GM18858 (cell line): ENCODE measurements around the gene PPFIA4.

Experiments
- ATAC-seq: cut with Tn5 transposase; IDR thresholded peaks from one replicate; pipeline ENCODE4 v1.9.1; 2021; ENCODE audit not compliant: unreplicated experiment

PPFIA4 gene

DNA sequence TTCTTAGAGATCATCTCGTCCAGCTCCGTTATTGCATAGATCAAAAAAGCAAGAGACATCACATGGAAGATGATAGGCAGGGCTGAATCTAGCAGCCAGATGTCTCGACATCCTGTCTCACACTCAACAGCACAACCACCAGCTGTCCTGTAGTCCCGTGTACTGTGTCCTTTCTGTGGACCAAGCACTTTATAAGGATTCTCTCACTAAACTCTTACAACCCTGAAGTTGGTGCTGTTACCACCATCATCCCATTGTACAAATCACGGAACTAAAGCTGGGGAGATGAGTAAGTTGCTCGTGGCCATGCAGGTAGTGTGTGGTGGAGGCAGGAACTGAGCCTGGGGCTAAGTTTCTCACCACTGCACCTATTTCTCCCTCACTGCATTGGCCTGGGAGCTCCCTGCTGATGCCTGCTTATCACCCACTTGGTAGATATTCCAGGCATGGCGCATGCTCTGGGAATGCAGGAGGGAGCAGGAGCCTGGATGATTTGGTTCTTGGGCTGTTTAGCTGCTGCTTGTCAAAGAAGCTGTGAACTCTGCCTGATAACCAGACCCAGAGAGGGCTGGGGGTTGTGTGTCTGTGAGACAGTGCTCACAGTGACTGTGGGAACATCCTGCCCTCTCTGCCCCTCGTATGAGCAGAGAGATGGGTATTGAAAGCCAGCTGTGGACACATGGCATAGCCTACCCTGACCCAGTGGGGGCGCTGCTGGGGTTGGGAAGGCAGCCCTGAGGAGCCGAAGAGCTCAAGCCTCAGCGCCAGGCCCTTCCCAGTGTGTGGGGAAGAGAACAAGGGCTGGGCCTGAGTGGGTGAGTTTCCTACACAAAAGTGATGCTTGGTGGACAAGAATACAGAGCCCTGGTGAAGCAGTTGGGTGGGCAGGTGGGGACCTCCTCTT lies 13.6 kb downstream of the PPFIA4 start:
- no peak for ATAC-seq

DNA sequence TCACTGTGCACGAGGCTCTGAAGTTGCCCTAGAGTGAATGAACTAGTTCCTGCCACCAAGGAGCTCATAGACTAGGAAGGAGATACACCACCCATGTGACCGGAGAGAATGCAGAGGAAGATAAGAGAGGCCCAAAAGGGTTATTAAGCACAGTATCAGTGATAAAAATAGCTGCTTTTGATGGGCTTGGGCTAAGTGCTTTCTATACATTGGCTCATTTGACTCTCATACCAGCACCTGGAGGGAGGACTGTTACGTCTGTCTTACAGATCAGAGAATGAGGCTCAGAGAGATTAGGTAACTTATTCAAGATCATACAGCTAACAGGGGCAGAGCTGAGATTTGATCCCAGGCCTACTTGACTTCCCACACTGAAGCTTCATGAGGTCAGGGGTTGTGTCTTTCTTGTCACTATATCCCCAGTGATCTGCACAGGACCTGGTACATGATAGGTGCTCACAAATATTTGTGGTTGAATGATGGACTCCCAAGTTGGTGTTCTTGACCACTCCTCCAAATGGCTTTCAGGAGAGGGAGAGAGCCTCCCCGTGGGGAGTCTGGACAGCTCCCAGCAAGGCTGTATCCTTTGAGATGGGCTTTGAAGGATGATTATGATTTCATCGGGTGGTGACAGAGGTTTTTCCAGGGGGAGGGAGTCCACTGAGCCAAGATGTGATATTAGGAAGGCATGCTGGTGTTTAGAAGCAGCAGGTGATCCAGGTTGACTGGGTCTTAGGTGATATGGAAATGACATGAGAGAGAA lies 14.4 kb downstream of the PPFIA4 start:
- ATAC-seq, result no peak

DNA sequence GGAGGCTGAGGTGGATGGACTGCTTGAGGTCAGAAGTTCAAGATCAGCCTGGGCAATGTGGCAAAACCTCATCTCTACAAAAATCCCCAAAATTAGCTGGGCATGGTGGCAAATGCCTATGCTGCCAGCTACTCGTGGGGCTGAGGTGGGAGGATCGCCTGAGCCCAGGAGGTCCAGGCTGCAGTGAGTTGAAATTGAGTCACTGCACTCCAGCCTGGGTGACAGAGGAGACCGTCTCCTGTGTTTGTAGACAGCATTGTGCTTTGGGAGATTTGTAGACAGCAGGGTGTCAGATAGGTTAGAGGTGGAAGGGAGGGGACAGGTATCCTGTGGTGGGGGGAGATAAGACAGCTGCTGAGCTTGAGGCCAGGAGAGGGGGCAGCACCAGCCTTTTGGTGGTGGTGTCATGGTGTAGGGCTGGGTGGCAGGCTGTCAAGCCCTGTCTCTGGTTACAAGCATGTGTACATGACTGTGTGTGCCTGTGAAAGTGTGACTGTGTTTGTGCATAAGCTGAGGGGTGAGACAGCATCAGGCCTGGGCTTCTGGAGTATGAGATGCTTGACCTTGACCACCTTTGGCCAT lies 15.2 kb downstream of the PPFIA4 start:
- no peak for ATAC-seq

DNA sequence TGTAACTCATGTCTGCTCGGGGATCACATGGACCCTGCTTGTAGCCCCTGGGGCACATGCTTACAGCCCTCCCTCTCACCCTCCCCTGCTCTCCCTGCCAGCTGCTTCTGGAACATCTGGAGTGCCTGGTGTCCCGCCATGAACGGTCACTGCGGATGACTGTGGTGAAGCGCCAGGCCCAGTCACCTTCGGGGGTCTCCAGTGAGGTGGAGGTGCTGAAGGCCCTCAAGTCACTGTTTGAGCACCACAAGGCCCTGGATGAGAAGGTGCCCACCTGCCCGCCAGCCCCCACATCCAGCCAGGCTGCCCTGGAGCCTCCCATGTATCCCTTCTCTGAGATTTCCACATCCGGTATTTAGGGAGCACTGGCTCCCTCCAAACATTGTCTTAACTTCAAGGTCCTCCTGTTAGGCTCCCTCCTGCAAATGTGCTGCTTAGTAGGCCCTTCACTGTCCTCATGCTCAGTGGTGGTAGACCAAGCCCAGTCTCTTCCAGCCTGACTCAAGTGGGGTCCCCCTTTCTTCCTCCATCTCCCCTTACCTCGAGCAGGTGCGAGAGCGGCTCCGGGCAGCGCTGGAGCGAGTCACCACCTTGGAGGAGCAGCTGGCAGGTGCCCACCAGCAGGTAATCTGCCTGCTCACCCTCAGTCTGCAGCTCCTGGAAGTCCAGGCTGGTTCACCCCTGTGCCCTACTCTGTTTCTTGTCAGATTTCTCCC lies 17.7 kb downstream of the PPFIA4 start:
- ATAC-seq, result no peak

GRCh38 chr1:203044546-203045250 lies 18.4 kb downstream of the PPFIA4 start:
- no peak for ATAC-seq

DNA sequence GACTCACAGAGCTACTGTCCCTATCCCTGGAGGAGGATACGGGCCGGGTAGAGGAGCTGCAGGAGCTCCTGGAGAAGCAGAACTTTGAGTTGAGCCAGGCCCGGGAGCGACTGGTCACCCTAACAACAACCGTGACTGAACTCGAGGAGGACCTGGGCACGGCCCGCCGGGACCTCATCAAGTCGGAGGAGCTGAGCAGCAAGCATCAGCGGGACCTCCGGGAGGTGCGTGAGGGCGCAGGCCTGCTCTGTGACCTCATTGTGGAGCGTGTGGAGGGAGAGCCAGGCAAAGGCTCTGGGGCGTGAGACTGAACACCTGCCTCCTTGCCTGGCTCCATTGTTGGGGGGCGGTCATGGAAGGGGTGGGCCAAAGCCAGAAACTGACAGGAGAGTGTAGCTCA lies 19.0 kb downstream of the PPFIA4 start:
- ATAC-seq, result no peak

- no peak for ATAC-seq
Measured at GRCh38 chr1:203045821-203046594, 19.7 kb downstream of the PPFIA4 start.

DNA sequence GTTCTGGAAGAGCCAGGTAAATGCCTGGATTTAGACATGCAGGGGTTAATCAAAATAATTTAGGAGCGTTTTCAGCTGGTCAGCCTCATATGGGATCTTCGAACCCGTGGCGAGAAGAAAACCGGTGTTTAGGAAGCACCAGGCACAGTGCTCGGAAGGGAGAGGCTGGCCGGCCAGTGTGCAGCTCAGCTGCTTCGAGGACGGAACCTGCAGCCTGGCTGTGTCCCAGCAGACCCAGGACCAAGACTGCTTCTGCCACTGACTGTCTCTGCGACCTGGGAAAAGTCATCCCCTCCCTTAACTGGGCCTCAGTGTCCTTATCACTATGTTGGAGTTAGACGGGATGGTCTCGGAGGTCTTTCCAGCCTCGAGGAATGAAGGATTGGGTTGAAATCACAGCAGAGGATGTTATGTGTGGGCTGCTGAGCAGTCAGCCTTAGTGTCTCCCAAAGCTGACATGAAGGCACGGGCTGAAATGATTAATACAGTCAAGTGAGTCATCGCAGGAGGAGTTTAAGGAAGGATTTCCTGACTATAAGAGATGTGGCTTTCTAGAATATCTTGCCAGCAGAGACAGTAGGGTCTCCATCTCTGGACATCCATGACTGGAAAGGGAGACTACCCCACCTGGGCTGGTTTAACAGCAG lies 20.8 kb downstream of the PPFIA4 start:
- no peak for ATAC-seq

GRCh38 chr1:203048086-203048485 lies 21.8 kb downstream of the PPFIA4 start:
- ATAC-seq, result no peak

GRCh38 chr1:203048555-203049051 lies 22.3 kb downstream of the PPFIA4 start:
- no peak for ATAC-seq

DNA sequence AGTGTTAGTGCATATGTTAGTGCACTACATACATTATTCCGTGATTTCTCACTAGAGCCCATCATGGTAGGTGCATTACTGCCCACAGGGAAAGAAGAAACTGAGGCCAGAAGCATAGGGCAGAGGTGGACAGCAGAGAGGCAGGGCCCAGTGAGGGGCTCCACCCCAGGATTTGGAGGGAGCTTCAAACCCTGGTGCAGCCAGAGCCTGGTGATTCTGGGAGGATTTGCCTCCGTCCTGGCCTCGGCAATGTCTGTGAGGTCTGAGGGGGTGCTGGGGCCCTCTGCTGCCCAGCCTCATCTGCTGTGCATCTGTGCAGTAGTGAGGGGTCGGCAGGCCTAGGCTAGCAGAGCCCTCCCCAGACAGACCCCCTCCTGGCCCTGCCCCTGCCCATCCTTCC lies 22.8 kb downstream of the PPFIA4 start:
- ATAC-seq, result no peak

- no peak for ATAC-seq
Measured at GRCh38 chr1:203049576-203050180, 23.4 kb downstream of the PPFIA4 start.

DNA sequence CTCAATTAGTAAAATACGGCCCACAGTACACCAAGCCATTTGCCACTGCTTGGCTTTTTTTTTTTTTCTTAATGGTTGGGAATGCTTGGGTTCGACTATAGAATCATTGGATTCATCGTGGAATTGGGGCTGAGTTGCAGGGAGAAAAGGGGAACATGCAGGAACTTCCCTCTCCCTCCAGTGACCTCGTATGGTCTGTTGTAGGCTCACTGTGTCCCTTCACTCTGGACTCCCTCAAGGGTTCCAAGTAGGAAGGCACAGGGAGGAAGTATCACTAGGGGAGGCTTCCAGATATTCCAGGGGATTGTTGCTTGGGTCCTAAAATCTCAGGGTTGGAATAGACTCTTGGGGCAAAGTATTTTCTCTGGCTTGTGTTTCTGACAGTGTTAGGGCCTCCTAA lies 24.5 kb downstream of the PPFIA4 start:
- no peak for ATAC-seq

GRCh38 chr1:203051841-203052324 lies 25.6 kb downstream of the PPFIA4 start:
- no peak for ATAC-seq

DNA sequence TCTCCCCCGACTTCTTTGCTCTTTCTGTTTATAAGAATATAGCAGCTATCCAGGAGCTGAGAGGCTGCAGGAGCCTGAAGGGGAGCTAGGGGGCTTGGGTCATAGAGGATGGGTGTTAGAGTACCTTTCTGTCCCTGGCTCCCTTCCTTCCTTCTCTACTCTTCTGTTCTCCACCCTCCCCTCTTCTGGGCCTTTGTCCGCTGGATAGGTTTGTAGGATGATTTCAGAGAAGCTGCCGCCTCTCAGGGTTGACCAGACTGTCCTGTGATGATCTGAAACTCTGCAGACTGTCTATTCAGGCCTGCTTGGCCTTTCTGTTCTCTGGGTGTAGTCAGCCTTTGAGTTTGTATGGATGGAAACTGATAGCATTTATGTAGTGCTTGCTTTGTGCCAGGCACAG lies 26.3 kb downstream of the PPFIA4 start:
- no peak for ATAC-seq

- ATAC-seq, result no peak
Measured at GRCh38 chr1:203054184-203054583, 27.9 kb downstream of the PPFIA4 start.

- no peak for ATAC-seq
Measured at GRCh38 chr1:203054642-203055041, 28.4 kb downstream of the PPFIA4 start.

DNA sequence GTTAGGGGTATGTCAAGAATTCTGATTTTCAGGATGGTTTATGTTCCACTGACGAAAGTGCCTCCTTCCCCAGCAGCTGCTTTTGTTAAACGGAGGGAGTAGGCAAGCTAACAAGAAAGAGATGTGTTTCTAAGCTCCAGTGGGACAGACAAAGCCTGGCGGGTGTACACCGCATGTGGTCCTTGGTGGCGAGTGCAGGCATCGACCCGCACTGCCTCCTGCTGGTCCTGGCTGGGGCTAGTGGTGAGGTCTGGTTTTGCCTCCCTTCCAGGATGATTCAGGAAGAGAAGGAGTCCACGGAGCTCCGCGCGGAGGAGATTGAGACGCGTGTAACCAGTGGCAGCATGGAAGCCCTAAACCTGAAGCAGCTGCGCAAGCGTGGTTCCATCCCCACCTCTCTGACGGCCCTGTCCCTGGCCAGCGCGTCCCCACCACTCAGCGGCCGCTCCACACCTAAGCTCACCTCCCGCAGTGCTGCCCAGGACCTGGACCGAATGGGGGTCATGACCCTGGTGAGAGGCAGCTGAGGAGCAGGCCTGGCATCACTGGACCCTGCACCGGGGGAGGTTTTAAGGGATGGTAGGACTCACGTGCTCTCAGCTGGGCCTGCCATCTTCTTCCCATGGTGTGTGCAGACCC lies 29.0 kb downstream of the PPFIA4 start:
- ATAC-seq, result no peak
